Bone marrow (tissue), 2 donors: ENCODE data around the gene EFCAB11.
"Not testable (repeated sequence)": the region's sequence is repeated elsewhere in the genome, so short reads cannot be mapped to it uniquely, and the experiment has no call there.

Experiments
- DNase-seq, 2 donors: peaks; one replicate each; lab custom pipeline; 2025; lab: John Stamatoyannopoulos, UW

The EFCAB11 gene

DNA sequence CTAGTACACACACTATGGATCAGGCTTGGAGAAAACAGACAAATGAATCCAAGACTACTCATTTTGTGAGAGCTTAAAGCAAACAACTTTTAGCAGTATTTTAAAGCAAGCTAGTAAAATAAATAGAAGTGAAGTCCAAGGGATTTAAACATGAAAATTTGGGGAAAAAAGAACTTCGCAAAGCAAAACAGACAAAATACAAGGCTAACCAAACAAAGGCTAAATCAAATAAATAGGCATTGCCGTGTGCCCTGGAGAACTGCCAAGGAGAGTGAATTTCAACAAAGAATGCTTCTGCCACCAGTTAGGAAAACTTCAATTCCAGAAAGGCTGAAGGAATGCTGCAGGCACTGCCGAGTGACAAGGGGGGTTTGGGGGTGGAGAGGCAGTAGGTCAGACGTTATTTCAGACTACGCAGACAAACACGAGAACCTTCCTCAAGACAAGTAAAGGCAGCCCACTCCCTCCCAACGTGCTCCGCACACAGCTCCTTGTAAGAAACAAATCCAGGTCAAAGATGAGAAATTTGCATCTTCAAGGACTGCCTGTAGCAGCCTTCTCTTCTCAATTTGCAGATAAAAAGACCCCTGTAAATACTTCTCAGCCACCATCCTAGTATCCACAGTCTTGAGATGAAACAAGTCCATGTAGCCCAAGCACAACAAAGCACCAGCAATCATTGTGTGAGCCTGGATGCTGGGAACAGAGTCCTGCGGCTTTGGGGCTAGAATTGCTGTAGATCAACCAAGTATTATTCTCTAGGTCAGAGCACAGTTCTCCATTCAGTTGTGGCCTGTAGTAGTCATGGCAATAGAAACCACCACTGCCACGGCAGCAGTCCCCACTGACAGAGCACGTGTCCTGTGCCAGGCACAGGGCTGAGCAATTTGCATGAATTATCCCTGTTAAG, 43.3 kb downstream of the EFCAB11 start:
- DNase-seq: no peak

DNA sequence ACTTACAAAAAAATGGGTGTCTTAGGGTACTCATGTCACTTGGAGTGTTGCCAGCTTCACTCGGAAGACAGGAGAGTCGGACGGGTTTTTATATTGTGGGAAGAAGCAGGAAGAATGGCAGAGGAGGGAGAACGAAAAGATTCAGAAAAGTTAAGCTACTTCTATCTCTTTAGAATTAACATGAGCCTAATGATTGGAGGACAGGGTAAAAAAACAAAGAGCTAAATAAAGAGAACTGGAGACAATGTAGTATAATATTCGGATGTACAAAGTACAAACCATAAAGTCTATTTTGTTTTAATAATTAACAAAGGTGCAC, 43.9 kb downstream of the EFCAB11 start:
- no peak for DNase-seq

DNA sequence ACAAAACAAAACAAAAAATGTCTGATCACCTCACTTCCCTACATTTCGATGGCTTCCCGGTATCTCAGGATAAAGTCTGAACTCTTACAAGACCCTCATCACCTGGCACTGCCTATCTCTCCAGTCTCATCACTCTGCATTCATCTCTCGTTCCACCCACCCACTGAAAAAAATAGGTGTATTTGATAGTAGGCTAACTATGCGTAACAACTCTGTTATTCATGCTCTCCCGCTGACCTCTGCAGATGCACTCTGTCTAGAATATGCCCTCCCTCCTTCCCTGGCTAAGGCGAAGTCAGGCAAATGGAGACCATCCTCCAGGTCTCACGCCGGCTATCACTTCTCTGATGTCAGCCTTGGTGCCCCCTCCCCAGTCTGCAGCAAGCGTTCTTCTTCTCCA, 44.9 kb downstream of the EFCAB11 start:
- DNase-seq: no peak

DNA sequence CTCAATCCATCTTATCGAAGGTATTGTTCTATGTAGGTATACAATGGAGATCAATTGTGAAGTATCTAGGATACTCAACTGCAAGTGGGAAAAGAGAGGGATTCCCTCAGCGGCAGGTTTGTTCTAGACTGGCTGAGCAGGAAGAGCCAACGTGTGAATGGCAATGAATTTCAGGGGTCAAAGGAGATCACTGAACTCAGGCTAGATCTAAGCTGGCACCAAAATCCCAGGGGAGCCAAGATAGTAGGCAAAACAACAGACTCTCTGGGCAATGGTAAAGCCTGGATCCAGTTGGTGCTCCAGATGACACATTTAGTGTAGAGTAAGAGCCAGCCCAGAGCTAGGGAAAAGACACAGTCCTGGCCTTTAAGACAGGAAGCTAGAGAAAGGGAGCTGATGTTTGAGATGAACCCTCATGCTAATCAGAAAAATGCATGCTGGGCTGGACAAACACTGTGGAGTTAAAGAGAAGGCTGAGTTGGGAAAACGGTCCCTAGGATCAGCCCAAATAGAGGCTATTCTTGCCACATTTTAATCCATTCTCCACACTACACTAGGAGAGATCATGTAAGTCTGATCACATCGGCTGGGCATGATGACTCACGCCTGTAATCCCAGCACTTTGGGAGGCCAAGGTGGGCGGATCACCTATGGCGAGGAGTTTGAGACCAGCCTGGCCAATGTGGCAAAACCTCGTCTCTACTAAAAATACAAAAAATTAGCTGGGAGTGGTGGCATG, 45.6 kb downstream of the EFCAB11 start:
- no peak for DNase-seq

DNA sequence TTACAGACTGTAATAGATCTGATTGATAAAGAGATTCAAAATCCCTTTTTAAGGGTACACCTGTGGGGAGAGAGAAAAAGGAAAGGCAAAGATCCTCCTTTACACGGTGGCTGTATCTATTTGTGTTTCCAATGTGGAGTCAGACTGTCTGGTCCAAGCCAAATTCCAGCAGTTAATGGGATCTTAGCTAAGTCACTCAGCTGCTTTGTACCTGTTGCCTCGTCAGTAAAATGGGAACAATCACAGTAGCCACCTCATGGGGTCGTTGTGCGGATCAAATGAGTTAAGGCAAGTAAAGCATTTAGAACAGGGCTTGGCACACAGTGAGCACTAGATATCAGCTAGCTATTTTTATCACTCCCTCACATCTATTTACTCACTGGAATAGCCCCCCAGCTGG, 46.9 kb downstream of the EFCAB11 start:
- no peak for DNase-seq

DNA sequence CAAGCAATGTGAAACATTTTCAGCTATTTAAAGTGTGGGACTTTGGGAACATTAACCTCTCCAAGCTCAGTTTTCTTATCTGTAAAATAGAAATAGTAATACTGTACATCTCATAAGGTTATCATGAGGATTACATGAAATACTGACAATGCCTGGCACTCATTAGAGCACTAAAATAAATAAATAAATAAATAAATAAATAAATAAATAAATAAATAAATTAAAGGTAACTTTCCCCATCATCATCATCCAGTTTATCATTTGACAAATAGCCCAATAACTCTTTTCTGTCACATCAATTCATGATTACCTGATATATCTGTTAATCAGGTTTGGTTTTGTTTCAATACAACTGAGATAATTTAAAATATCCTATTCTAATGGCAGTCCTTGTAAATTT, 48.5 kb downstream of the EFCAB11 start:
- no peak for DNase-seq

DNA sequence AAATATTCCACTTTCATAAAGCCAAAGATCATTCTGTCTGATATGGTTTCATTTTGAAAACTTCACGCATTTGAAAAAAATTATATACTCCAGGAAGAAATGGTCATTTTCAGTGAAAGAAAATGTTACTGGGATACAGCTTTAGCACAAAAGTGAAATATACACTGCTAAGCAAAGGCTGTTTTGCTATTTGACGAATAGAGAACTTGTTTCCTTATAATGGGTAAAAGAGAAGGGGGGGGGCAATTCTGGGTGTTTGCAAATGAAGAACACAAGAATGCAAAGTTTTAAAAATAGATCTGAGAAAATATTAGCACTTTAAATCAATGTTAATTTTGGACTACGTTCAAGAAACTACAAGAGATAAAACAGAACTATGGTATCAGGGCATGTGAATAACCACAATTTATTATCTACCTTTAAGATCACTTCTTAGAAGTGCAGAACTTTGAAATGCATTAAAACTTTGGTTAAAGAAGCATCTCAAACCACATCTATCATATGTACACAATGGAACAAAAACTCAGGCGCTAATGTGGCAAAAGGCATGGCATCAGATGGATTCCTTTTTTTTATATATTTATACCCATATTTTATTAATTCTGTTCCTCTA, 51.1 kb downstream of the EFCAB11 start:
- no peak for DNase-seq

DNA sequence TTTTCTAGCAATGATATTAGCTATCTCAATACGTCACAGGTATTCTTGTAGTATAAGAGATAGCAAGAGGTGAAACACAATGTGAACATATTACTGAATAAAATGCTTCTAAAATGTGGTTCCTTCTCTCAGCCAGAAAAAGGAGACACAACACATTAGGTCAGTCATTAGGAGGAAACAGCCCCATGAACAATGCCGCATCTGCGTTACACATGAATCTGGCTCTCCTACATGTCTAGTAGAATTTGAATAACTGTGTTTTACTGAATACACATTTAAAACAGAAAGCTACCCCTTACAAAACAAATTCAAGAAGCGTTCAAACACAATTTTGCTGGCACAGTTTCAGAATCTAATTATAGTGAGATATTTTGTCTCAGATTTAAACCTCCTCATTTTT, 51.6 kb downstream of the EFCAB11 start:
- no peak for DNase-seq

DNA sequence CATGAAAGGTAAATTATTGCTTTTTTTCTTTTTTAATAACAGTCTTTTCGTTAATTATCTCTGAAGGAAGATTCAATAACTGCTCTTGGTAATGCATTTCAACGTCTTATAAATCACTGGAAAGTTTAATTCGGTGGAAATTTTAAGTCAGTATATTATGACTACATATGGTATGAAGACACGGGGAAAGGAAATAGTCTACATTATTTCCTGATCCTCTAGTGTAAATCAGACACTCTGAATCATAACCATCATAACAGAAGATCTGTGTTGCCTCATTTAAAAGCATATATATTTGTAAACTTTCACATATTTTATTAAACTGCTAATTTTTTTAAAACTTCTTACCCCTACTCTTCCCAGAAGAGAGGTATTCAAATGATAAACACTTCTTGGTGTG, 53.7 kb downstream of the EFCAB11 start:
- no peak for DNase-seq

DNA sequence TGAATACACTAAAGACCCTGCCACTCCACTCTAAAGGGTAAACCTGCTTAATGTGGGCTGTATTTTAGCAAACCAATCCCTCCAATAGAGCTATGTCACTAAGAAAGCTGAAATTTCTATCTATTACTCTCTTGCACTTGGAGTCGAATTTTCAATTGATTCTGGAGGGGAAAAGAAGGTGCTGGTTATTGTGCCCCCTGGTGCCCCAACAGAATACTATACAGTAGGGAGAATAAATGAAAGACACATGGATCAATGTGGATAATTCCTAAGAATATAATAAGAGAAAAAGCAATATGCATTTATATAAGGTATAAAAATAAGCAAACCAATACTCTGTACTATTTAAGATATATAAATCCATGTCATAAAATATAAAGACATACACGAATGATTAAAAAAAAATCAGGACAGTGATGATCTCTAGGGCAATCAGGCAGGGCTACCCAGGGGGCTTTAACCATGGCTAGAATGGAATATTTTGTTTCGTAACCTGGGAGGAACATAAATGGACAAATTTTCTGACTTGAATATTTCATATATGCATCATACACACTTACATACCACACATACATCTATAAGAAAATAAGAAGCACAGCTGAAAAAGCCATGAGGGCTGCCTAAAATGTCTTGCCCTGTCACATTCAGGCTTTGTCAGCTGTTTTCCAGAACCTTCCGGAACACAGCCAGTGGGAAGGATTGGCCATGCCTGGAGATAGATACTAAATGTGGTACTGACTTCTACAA, 54.4 kb downstream of the EFCAB11 start:
- DNase-seq: no peak

DNA sequence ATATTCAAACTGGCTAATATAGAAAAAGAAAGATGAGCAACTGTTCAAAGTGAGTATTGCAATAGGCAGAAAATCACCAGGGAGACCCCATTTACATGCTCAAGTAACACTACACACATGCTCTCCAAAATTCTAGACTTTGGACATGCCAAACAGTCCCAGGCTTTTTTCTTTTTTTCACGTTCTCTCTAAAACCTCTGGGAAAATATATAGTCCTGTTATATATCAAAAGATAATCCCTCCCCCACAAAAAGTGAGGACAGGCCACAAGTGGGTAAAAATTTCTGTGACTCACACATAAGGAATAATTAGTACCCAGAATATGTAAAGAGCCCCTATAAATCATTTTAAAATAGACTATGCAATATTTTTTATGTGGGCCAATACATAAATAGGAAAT, 55.2 kb downstream of the EFCAB11 start:
- no peak for DNase-seq

DNA sequence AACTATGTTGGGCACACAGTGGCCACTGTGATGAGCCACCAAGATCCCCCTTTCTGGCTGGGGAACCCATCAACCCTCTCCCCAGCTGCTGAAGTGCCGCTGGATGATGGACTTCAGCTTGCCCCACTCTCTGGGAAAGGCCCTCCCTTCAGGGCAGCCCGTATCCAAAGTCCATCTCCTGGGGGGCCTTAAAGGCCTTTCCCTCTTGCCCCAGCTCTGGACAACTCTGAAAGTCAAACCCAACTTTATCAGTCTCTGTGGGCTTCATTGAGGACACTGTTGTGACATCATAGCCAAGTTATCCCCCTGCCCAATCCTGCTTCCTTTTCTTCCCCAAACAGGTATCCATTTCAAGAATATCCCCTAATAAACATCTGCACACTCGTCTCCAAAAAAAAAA, 61.1 kb downstream of the EFCAB11 start:
- DNase-seq: not testable (repeated sequence)

DNA sequence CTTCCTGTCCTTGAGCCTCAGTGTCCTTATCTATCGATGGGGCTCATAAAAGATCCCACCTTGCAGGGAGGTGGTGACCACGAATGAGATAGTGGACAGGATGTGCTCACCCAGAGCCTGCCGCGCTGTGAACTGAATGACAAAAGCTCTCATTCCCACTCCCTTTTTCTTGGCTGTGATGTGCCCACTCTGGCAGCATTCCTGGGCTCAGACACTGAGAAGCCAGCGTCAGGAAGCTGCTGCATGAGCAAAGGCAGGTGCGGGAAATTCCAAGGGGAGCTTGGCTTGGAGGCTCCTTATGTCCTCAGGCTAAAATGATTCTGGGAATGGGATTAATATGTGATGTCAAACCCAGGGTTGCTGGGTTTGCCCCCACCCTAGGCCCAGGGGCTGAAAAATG, 61.6 kb downstream of the EFCAB11 start:
- DNase-seq: no peak

DNA sequence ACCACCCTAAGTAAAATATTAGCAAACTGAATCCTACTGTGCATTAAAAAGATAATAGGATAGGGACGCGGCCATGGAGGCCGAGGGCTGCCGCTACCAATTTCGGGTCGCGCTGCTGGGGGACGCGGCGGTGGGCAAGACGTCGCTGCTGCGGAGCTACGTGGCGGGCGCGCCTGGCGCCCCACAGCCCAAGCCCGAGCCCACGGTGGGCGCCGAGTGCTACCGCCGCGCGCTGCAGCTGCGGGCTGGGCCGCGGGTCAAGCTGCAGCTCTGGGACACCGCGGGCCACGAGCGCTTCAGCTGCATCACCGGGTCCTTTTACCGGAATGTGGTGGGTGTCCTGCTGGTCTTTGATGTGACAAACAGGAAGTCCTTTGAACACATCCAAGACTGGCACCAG, 62.8 kb downstream of the EFCAB11 start:
- not testable (repeated sequence) for DNase-seq

DNA sequence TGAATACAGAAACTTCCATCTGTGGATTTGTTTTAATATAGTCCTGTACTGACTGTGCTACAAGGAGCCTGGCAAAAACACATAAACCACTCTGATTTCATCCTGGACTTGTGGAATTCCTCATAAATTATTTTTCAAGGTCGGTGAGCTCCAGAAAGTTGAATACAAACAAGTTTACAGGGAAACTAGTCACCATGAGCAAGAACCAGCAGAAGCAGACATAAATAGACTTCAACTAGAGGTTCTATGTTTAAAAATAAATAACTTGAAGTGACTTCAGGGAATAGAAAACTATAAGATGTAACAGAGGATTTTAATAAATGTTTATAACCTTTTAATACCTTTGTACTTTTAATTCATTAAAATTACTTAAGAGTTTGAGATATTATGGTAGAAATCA, 63.5 kb downstream of the EFCAB11 start:
- no peak for DNase-seq

DNA sequence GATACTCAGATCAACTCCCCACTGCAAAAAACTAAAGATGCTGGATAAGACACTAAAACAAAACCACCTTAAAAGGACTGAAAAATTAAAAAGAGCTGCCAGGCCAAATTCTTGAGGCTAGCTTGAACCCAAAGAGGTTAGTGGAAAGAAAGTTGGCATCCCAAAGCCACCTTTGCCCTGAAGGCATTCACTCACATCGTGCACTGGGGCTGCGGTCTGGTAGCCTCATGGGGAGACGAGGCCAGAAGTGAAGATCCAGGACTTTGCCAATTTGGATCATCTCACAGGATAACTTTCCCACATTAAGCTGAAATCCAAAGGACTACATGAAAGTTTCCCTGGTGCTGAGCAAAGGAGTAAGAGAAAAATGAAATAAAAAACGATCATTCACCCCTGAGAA, 63.9 kb downstream of the EFCAB11 start:
- DNase-seq: no peak

DNA sequence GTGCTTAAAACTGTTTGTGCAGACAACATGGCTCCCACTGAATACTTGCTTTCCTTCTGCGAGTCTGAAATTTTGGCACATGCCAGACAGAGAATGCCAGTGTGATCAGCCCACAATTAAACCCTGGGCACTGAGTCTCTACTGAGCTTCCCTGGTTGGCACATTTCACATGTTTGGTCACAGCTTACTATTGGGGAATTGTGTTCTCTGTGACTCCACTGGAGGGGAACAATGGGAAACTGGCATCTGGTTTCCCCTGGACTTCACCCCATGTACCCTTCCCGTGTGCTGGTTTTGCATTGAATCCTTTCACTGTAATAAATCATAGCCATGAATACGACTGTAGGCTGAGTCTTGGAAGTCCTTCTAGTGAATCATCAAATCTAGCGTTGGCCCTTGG, 64.9 kb downstream of the EFCAB11 start:
- DNase-seq: no peak

DNA sequence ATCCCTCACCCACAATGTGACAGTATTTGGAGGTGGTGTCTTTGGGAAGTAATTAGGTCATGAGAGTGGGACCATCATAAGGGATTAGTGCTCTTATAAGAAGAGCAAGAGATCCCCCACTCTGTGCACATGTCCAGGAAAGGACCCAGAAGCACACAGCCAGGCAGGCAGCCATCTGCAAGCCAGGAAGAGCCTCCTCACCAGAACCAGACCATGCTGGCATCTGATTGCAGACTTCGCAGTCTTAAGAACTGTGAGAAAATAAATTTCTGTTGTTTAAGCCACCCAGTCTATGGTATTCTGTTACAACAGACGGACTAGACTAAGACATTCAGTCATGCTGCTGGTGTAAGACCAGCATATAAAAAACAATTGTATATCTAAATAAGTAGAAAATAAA, 69.8 kb downstream of the EFCAB11 start:
- no peak for DNase-seq

DNA sequence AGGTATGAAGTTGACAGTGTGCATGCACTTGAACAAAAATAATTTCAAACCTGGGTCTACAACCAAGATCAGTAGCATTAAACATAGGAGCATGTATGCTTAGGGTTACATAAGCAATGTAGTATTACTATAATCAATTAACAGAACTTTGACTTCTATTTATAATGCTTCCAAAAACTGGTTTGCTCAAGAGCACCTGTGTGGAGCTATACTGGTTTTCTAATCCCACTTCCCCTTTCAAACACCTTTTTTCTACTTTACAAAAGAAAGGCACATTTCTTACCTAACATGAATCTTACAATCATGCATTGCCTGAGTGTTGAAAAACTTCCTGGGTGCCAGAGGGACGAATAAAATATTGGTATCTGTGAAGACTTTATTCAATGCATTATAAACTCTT, 72.7 kb downstream of the EFCAB11 start:
- DNase-seq: no peak

DNA sequence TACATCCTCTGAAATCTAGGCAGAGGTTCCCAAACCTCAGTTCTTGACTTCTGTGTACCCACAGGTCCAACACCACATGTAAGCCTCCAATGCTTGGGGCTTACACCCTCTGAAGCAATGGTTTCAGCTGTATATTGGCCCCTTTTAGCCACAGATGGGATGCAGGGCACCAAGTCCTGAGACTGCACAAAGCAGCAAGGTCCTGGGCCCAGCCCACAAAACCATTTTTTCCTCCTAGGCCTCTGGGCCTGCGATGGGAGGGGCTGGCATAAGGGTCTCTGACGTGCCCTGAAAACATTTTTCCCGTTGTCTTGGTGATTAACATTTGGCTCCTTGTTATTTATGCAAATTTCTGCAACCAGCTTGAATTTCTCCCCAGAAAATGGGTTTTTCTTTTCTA, 80.4 kb downstream of the EFCAB11 start:
- DNase-seq: not testable (repeated sequence)

DNA sequence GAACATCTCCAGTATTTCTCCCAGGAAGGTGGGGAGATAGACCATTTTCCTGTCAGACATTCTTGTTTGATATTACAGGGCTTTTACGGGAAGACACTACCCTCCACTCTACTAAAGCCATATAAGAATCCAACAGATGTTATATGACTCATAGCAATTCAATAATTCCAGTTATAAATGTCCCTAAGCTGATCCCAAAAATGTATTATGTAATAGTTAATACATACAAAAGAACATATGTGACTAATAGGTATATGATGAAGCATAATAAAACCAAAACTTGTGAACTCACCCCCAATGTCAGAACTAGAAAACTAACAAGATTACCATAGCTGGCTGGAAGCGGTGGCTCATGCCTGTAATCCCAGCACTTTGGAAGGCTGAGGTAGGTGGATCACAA, 84.2 kb downstream of the EFCAB11 start:
- DNase-seq: no peak

DNA sequence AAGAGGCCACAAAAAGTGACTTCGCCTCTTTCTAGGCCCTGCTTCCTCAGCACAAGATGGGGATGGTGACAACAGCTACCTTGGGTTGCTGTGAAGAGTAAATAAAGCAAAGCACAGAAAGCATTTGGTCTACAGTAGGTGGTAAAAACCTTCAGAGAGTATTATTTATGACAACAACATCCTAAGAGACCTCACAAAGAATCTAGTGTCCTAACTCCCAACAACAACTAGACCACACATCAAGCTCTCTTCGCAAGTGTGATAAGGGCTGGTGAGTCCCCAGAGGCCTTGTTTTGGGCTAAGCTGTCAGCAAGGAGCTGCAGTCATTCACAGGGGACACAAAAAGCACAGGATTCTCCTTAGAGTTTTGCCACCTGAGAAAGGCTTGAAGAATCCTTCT, 84.9 kb downstream of the EFCAB11 start:
- DNase-seq: no peak
